GM12891 (cell line): ENCODE results near the gene NUP93.

ENCODE experiments used
- POLR2A ChIP-seq: IDR thresholded peaks from 2 replicates; pipeline ENCODE4 v1.6.1; 2011; ENCODE audit warnings: low read depth, low read length, control low read depth
- POLR2AphosphoS5 ChIP-seq: IDR thresholded peaks from 2 replicates; pipeline ENCODE4 v1.6.1; 2011; ENCODE audit warnings: low read depth, low read length, control low read depth

GRCh38 chr16:56852968-56853367, 123.0 kb downstream of the NUP93 start:
- TF ChIP-seq POLR2A (no peak), POLR2AphosphoS5 (no peak)
